ENCODE results near the gene NYAP2. TPM values are rescaled to one million over a fixed set of nuclear protein-coding genes. Genes with fewer than 3 reads are reported as not detected.

NYAP2 gene
- total RNA-seq, 2 donors from 2014 or later, result 0.05 TPM; not detected in 1

DNA sequence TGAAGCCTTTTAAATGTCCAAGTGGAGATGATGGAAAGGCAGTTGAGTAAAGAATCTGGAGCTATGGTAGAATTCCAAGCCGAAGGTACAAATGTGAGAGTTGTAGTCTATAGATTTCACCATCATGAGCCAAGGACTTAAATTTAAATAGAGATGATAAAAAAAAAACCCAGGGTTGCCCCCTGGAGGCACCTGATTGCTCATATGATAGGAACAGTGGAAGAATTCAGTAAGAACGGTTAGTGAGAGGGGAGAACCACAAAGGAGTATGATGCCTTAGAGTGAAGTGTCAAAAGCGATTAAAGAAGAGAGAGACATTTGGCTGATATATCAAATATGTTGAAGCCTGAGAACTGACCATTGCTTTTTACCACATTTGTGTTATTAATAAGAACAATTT lies 11.9 kb downstream of the NYAP2 start:
- H3K4me3 Mint-ChIP-seq, result no peak overlapping the region
- H3K36me3 Mint-ChIP-seq (ENCODE audit: insufficient read depth in 2 of 2), result no peaks in the 10 kb centered on the region
- H3K4me1 Mint-ChIP-seq (ENCODE audit: low read depth), result no peaks in the 10 kb centered on the region
- peaks cover 7% of the 10 kb centered on the region for H3K27me3 Mint-ChIP-seq (ENCODE audit: low read depth)
- H3K9me3 Mint-ChIP-seq, result no peaks in the 10 kb centered on the region
- no peak overlapping the region for H3K27ac Mint-ChIP-seq
- no peak for ATAC-seq (replicated peaks in 1 of 2)
- DNase-seq, result no peak

DNA sequence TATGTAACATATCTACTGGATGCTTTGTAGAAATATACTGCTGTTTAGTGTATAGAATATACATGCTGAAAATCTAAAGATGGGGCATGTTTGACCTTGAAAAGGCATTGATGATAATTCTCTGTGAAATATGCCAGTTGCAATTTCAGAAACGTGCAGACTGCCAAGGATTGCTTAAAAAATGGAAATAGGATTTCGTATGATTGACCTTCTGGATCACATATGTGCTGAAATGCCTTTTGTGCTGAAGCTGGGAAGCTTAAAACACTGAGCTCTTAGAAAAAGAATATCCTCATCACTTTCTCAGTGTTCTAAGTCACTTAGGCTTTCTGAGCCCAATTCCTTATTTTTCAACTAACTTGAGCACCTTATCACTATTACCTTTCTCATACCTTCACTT lies 14.3 kb downstream of the NYAP2 start:
- no peak for ATAC-seq (replicated peaks in 1 of 2)
- Mint-ChIP-seq H3K9me3 (no peaks in the 10 kb centered on the region), H3K36me3 (ENCODE audit: insufficient read depth in 2 of 2) (no peaks in the 10 kb centered on the region), H3K4me1 (ENCODE audit: low read depth) (no peaks in the 10 kb centered on the region), H3K27ac (no peak overlapping the region), H3K27me3 (ENCODE audit: low read depth) (peaks cover 7% of the 10 kb centered on the region), H3K4me3 (no peak overlapping the region)
- no peak for DNase-seq

- H3K4me3 Mint-ChIP-seq, result no peak overlapping the region
- H3K4me1 Mint-ChIP-seq (ENCODE audit: low read depth), result no peaks in the 10 kb centered on the region
- peaks cover 7% of the 10 kb centered on the region for H3K27me3 Mint-ChIP-seq (ENCODE audit: low read depth)
- ATAC-seq (replicated peaks in 1 of 2), result no peak
- H3K36me3 Mint-ChIP-seq (ENCODE audit: insufficient read depth in 2 of 2), result no peaks in the 10 kb centered on the region
- H3K9me3 Mint-ChIP-seq, result no peaks in the 10 kb centered on the region
- DNase-seq, result no peak
- H3K27ac Mint-ChIP-seq, result no peak overlapping the region
Observed at GRCh38 chr2:225414902-225415301, 15.4 kb downstream of the NYAP2 start.

DNA sequence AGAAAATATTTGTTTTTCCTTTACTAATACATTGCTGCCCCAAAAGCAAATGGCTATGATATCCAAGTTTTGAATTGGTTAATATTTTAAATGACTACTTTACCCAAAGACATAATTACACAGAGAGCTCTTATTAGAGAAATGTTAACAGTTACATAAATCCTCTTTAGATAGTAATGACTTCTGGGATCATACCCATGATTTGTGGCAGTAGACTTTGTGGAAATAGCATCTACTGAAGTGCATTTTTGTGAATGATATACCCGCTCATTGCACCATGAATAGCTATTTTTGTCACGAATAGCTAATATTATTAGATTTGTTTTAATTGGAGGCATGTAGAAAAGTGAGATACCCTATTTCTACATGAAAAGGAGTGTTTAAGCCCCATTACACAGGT lies 15.8 kb downstream of the NYAP2 start:
- DNase-seq, result no peak
- H3K4me1 Mint-ChIP-seq (ENCODE audit: low read depth), result no peaks in the 10 kb centered on the region
- H3K9me3 Mint-ChIP-seq, result no peaks in the 10 kb centered on the region
- ATAC-seq (replicated peaks in 1 of 2), result no peak
- H3K36me3 Mint-ChIP-seq (ENCODE audit: insufficient read depth in 2 of 2), result no peaks in the 10 kb centered on the region
- H3K27me3 Mint-ChIP-seq (ENCODE audit: low read depth), result peaks cover 7% of the 10 kb centered on the region
- H3K4me3 Mint-ChIP-seq, result no peak overlapping the region
- H3K27ac Mint-ChIP-seq, result no peak overlapping the region

GRCh38 chr2:225415792-225416191 lies 16.3 kb downstream of the NYAP2 start:
- Mint-ChIP-seq H3K4me3 (no peak overlapping the region), H3K9me3 (no peaks in the 10 kb centered on the region), H3K27ac (no peak overlapping the region), H3K36me3 (ENCODE audit: insufficient read depth in 2 of 2) (no peaks in the 10 kb centered on the region), H3K27me3 (ENCODE audit: low read depth) (peaks cover 7% of the 10 kb centered on the region), H3K4me1 (ENCODE audit: low read depth) (no peaks in the 10 kb centered on the region)
- ATAC-seq (replicated peaks in 1 of 2) (no peak), DNase-seq (no peak)

DNA sequence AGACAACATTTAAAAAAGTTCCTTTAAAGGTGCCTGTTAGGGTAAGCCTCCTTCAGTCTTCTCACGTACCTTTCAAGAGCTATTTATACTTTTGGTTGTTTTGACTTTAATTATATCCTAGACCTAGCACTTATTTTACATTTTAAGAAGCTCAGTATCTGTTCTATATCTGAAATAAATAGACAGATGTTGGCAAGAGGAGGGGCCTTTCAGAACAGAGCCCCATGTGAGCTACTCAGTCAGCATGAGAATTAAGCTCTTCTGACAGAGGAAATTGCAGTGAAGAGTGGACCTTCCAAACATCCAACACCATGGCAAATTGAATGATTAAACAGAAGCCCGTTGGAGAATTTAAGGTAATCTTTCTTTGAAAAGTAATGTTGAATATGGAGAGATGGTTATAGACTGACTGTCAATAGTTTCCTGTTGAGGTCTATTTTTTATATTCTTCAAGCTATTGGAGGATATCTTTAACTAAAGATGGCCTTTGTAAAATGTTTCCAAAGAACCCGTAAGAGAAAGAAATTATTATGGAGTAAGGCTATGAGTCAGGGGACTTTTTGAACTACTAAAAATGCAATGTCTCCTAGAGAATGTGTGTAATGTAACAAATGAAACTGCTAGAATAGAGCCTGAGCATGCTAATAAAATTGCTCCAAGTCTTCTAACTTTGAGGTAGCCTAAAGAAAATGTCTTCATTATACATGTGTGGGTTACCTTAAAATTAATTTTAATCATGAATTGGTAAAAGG lies 17.3 kb downstream of the NYAP2 start:
- no peaks in the 10 kb centered on the region for H3K9me3 Mint-ChIP-seq
- DNase-seq (no peak), ATAC-seq (replicated peaks in 1 of 2) (no peak)
- no peaks in the 10 kb centered on the region for H3K4me1 Mint-ChIP-seq (ENCODE audit: low read depth)
- H3K4me3 Mint-ChIP-seq, result no peak overlapping the region
- no peak overlapping the region for H3K27ac Mint-ChIP-seq
- peaks cover 7% of the 10 kb centered on the region for H3K27me3 Mint-ChIP-seq (ENCODE audit: low read depth)
- no peaks in the 10 kb centered on the region for H3K36me3 Mint-ChIP-seq (ENCODE audit: insufficient read depth in 2 of 2)

DNA sequence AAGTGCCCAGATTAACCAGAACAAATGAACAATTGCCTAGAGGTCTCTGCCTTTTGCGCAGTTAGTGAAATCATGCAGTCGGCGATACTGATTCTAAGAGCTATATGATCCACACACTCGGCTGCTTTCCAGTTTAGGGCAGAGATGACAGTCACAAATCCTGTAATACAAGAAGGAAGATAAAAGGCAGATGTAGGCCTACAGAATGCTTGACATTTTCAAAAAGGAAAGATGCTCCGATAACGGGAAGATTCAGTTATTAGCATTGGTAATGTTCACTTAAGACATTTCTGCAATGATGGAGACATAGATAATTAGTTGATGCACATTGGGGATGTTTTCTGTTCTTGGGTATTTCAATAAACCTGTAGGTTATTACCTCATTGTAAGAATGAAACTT lies 19.5 kb downstream of the NYAP2 start:
- ATAC-seq (replicated peaks in 1 of 2) (no peak), DNase-seq (no peak)
- H3K36me3 Mint-ChIP-seq (ENCODE audit: insufficient read depth in 2 of 2), result no peaks in the 10 kb centered on the region
- H3K4me1 Mint-ChIP-seq (ENCODE audit: low read depth), result no peaks in the 10 kb centered on the region
- no peak overlapping the region for H3K27ac Mint-ChIP-seq
- no peaks in the 10 kb centered on the region for H3K27me3 Mint-ChIP-seq (ENCODE audit: low read depth)
- no peak overlapping the region for H3K4me3 Mint-ChIP-seq
- H3K9me3 Mint-ChIP-seq, result no peaks in the 10 kb centered on the region

- no peaks in the 10 kb centered on the region for H3K36me3 Mint-ChIP-seq (ENCODE audit: insufficient read depth in 2 of 2)
- no peak overlapping the region for H3K27ac Mint-ChIP-seq
- H3K4me1 Mint-ChIP-seq (ENCODE audit: low read depth), result no peaks in the 10 kb centered on the region
- DNase-seq (no peak), ATAC-seq (replicated peaks in 1 of 2) (no peak)
- no peaks in the 10 kb centered on the region for H3K9me3 Mint-ChIP-seq
- no peaks in the 10 kb centered on the region for H3K27me3 Mint-ChIP-seq (ENCODE audit: low read depth)
- H3K4me3 Mint-ChIP-seq, result no peak overlapping the region
Observed at GRCh38 chr2:225422145-225422544, 22.6 kb downstream of the NYAP2 start.

DNA sequence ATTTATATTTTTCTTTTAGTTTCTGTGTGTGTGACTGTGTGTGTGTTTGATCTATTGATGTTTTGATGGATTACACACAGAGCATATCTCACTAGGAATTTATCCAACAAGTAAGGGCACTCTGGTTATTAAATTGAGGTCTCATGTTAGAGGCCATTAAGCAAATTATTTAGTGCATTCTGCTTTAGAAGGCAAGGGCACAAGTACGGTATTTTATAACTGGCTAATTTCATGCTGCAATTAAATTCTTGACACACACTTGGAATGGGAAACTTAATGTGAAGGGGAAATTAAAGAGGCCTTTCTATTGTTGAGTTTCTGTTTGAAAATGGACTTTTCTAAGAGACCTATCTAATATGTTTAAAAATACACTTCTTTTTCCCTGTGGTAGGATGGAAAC lies 25.8 kb downstream of the NYAP2 start:
- no peak overlapping the region for H3K4me3 Mint-ChIP-seq
- H3K27ac Mint-ChIP-seq, result no peak overlapping the region
- DNase-seq, result no peak
- H3K9me3 Mint-ChIP-seq, result no peaks in the 10 kb centered on the region
- no peaks in the 10 kb centered on the region for H3K27me3 Mint-ChIP-seq (ENCODE audit: low read depth)
- no peaks in the 10 kb centered on the region for H3K36me3 Mint-ChIP-seq (ENCODE audit: insufficient read depth in 2 of 2)
- no peaks in the 10 kb centered on the region for H3K4me1 Mint-ChIP-seq (ENCODE audit: low read depth)
- no peak for ATAC-seq (replicated peaks in 1 of 2)

DNA sequence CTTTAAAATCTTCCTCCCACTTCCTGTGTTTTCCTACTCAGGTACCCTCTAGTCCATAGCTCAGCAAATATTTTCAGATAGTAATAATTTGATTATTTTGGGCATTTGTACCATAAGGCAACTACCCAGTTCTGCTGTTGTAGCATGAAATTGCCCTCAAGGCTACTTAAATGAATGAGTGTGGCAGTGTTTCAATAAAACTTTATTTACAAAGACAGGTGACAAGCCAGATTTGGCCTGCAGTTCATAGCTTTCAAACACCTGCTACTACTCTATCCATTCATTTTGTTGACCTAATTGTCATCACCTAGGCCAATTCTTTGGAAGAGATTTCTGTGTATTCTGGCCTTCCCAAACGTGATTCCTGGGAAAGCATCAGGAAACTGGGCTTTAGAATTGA lies 28.9 kb downstream of the NYAP2 start:
- no peaks in the 10 kb centered on the region for H3K36me3 Mint-ChIP-seq (ENCODE audit: insufficient read depth in 2 of 2)
- H3K9me3 Mint-ChIP-seq, result no peaks in the 10 kb centered on the region
- no peak overlapping the region for H3K27ac Mint-ChIP-seq
- no peaks in the 10 kb centered on the region for H3K27me3 Mint-ChIP-seq (ENCODE audit: low read depth)
- ATAC-seq (replicated peaks in 1 of 2), result no peak
- DNase-seq, result no peak
- H3K4me1 Mint-ChIP-seq (ENCODE audit: low read depth), result no peaks in the 10 kb centered on the region
- no peak overlapping the region for H3K4me3 Mint-ChIP-seq

- Mint-ChIP-seq H3K9me3 (no peaks in the 10 kb centered on the region), H3K36me3 (ENCODE audit: insufficient read depth in 2 of 2) (no peaks in the 10 kb centered on the region), H3K27me3 (ENCODE audit: low read depth) (no peaks in the 10 kb centered on the region), H3K27ac (no peak overlapping the region), H3K4me3 (no peak overlapping the region), H3K4me1 (ENCODE audit: low read depth) (no peaks in the 10 kb centered on the region)
- ATAC-seq (replicated peaks in 1 of 2) (no peak), DNase-seq (no peak)
Observed at GRCh38 chr2:225429717-225430116, 30.2 kb downstream of the NYAP2 start.

- no peaks in the 10 kb centered on the region for H3K4me1 Mint-ChIP-seq (ENCODE audit: low read depth)
- H3K9me3 Mint-ChIP-seq, result no peaks in the 10 kb centered on the region
- ATAC-seq (replicated peaks in 1 of 2) (no peak), DNase-seq (no peak)
- H3K27ac Mint-ChIP-seq, result no peak overlapping the region
- H3K36me3 Mint-ChIP-seq (ENCODE audit: insufficient read depth in 2 of 2), result no peaks in the 10 kb centered on the region
- H3K4me3 Mint-ChIP-seq, result no peak overlapping the region
- H3K27me3 Mint-ChIP-seq (ENCODE audit: low read depth), result no peaks in the 10 kb centered on the region
Observed at GRCh38 chr2:225431105-225431863, 31.8 kb downstream of the NYAP2 start.

DNA sequence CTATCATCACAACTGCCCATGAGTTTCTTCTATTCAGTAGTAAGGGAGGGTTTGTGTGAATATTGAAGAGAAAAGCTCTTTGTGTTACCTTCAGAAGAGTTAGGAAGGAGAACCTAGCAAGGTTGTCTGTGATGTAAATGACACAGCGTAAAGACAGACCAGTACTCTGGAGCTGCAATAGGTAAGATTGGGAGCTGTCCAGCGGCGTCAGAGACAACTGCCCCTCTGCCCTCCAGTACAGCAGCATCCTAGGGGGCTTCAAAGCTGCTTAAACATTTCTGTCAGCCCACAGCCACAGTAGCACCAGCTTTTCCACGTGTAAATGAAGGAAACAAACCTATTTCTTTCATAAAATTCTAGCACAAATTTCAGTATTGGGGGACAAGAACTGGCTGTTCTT lies 34.5 kb downstream of the NYAP2 start:
- ATAC-seq (replicated peaks in 1 of 2) (no peak), DNase-seq (no peak)
- Mint-ChIP-seq H3K9me3 (no peaks in the 10 kb centered on the region), H3K27me3 (ENCODE audit: low read depth) (peaks cover 6% of the 10 kb centered on the region), H3K4me3 (no peak overlapping the region), H3K4me1 (ENCODE audit: low read depth) (no peaks in the 10 kb centered on the region), H3K36me3 (ENCODE audit: insufficient read depth in 2 of 2) (peaks cover 0 to 2% of the 10 kb centered on the region in 2 donors), H3K27ac (no peak overlapping the region)

- Mint-ChIP-seq H3K4me1 (ENCODE audit: low read depth) (no peaks in the 10 kb centered on the region), H3K9me3 (no peaks in the 10 kb centered on the region), H3K27ac (no peak overlapping the region), H3K36me3 (ENCODE audit: insufficient read depth in 2 of 2) (peaks cover 0 to 2% of the 10 kb centered on the region in 2 donors), H3K27me3 (ENCODE audit: low read depth) (peaks cover 19% of the 10 kb centered on the region), H3K4me3 (no peak overlapping the region)
- DNase-seq, result no peak
- no peak for ATAC-seq (replicated peaks in 1 of 2)
Observed at GRCh38 chr2:225437319-225437718, 37.8 kb downstream of the NYAP2 start.
